Lung (tissue), 12 donors: ENCODE measurements around the gene SLC27A1. TPM values are rescaled to one million over a fixed set of nuclear protein-coding genes. Genes with fewer than 3 reads are reported as not detected.

Source experiments
- ATAC-seq: fragments of 200-7000 bp; cut with Tn5 transposase; one replicate; pipeline ENCODE4 v1.9.1; 2020; ENCODE audit warnings: moderate number of reproducible peaks; ENCODE audit not compliant: insufficient read depth, low FRiP score
- DNase-seq, 3 donors: peaks; one replicate each; pipeline ENCODE4 v3.0.0-alpha.2; 2013 to 2017
- H3K27ac ChIP-seq, 2 donors: one replicate each; pipeline ENCODE4 v1.5.1; 2013; ENCODE audit warnings: mild to moderate bottlenecking in 2 of 2, moderate library complexity in 2 of 2, control low read depth in 1 of 2, inconsistent platforms in 1 of 2, low read depth in 1 of 2, low read length in 1 of 2
- H3K27me3 ChIP-seq, 3 donors: one replicate each; pipeline ENCODE4 v1.5.1; 2013; ENCODE audit warnings: low read length in 2 of 3; ENCODE audit not compliant: control insufficient read depth in 3 of 3, insufficient read depth in 3 of 3
- H3K36me3 ChIP-seq, 4 donors: one replicate each; pipeline ENCODE4 v1.5.1; 2013; ENCODE audit warnings: low read length in 4 of 4, mild to moderate bottlenecking in 1 of 4, moderate library complexity in 1 of 4; ENCODE audit not compliant: control insufficient read depth in 4 of 4, insufficient read depth in 4 of 4
- H3K4me1 ChIP-seq, 5 donors: one replicate each; pipeline ENCODE4 v1.5.1; 2013; ENCODE audit warnings: low read length in 5 of 5, mild to moderate bottlenecking in 2 of 5, moderate library complexity in 1 of 5; ENCODE audit not compliant: control insufficient read depth in 5 of 5, insufficient read depth in 5 of 5
- H3K4me3 ChIP-seq: one replicate; pipeline ENCODE4 v1.5.1; 2013; ENCODE audit warnings: mild to moderate bottlenecking, control low read depth, moderate library complexity
- H3K9ac ChIP-seq, 2 donors: one replicate each; pipeline ENCODE4 v1.5.1; 2013; ENCODE audit warnings: low read length in 2 of 2, control low read depth in 1 of 2; ENCODE audit not compliant: insufficient read depth in 1 of 2
- H3K9me3 ChIP-seq, 4 donors: one replicate each; pipeline ENCODE4 v1.5.1; 2013; ENCODE audit warnings: low read length in 3 of 4, mild to moderate bottlenecking in 1 of 4, moderate library complexity in 1 of 4; ENCODE audit not compliant: control insufficient read depth in 4 of 4, insufficient read depth in 3 of 4
- CTCF ChIP-seq: IDR thresholded peaks from 2 replicates; pipeline ENCODE4 v1.5.1; 2012; ENCODE audit warnings: mild to moderate bottlenecking; ENCODE audit errors: control extremely low read depth, extremely low read depth
- WGBS, 2 donors: extraction: QIAGEN DNeasy Blood & Tissue Kit; methylation state at CpG; one replicate each; pipeline ENCODE4 v1.1.7; 2013; 5-methylcytosine and 5-hydroxymethylcytosine counted together
- polyA plus RNA-seq, 2 donors: library from polyadenylated mRNA; stranded (reverse); fragments of 200-250 nt; gene quantifications; one replicate each; pipeline ENCODE4 v1.2.1, GENCODE V29; 2013
- total RNA-seq, 2 donors: library from RNA; depleted of rRNA in 1 of 2; stranded (reverse); fragments of >200 nt in 1 of 2; gene quantifications; one replicate each; pipeline ENCODE4 v1.2.1, GENCODE V29; 2014 to 2021
- donor health status: control.
- donor health status: control.
- donor health status: Bipolar disorder and iron deficiency.
- donor health status: healthy.
- donor health status: DM: yes; HTN: yes; CAD: no.

The SLC27A1 gene
- total and polyA plus RNA-seq, 4 donors: 12.2 to 26.9 (median 20.6) TPM

- peaks cover 0 to 6% (median 0%) of the 10 kb centered on the region in 5 donors for H3K4me1 ChIP-seq
- DNase-seq (no peak), ATAC-seq (no peak)
- no peaks in the 10 kb centered on the region for H3K36me3 ChIP-seq
- no peak overlapping the region for H3K27ac ChIP-seq
- no peaks in the 10 kb centered on the region for H3K27me3 ChIP-seq
- no peak overlapping the region for H3K9ac ChIP-seq
- TF ChIP-seq CTCF: no peak
- H3K4me3 ChIP-seq: no peak overlapping the region
- H3K9me3 ChIP-seq: no peaks in the 10 kb centered on the region
- 73 to 75% methylated on average over 4 of the region's 4 CpGs for WGBS, 2 donors
Measured at GRCh38 chr19:17543986-17544385, 73.7 kb downstream of the SLC27A1 start.

DNA sequence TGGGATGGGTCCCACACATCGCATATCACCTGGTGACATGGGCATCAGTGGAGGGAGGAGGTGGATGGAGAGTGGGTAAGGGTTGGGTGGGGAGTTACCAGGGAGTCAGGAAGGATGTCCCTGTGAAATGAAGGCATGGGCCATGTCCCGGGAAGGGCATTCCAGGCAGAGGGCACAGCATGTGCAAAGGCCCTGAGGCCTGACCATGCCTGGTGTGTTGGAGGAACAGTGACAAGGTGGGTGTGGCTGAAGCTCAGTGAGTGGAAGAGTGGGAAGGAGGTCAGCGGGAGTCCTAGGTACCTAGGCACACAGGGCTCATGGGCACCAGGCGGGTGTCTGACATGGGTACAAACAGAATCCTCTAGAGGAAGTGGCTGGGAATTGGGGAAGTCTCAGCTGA is 74.1 kb downstream of the SLC27A1 start:
- no peak for TF ChIP-seq CTCF
- no peaks in the 10 kb centered on the region for H3K36me3 ChIP-seq
- H3K9ac ChIP-seq: no peak overlapping the region
- H3K4me3 ChIP-seq: no peak overlapping the region
- no peak for ATAC-seq
- no peak overlapping the region for H3K27ac ChIP-seq
- no peaks in the 10 kb centered on the region for H3K9me3 ChIP-seq
- no peaks in the 10 kb centered on the region for H3K27me3 ChIP-seq
- peaks cover 0 to 1% (median 0%) of the 10 kb centered on the region in 5 donors for H3K4me1 ChIP-seq
- 82 to 90% methylated on average over 4 of the region's 4 CpGs for WGBS, 2 donors
- no peak for DNase-seq

DNA sequence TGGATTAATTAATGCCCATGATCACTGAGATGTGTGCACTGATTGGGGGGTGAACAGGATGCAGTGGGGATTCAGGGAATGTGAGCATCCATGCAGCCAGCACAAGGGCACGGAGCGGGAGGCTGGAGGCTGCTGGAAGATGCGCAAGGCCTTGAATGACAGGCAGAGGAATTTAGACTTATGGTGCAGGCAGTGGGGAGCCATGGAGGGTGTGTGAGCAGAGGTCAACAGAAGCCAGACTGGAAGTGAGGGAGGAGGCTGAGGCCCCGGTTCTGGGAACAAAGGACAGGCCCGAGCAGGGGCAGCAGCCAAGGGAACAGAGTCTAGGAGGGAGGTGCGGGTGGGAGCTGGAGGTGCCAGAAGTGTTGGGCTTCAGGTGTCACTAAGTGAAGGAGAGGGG is 77.8 kb downstream of the SLC27A1 start:
- H3K9me3 ChIP-seq: no peaks in the 10 kb centered on the region
- 84 to 88% methylated on average over 6 of the region's 6 CpGs for WGBS, 2 donors
- no peak overlapping the region for H3K4me3 ChIP-seq
- ATAC-seq: no peak
- H3K27ac ChIP-seq: no peak overlapping the region
- no peak for TF ChIP-seq CTCF
- H3K9ac ChIP-seq: no peak overlapping the region
- H3K4me1 ChIP-seq: peaks cover 0 to under 1% (median 0%) of the 10 kb centered on the region in 5 donors
- no peaks in the 10 kb centered on the region for H3K36me3 ChIP-seq
- no peaks in the 10 kb centered on the region for H3K27me3 ChIP-seq
- no peak for DNase-seq

DNA sequence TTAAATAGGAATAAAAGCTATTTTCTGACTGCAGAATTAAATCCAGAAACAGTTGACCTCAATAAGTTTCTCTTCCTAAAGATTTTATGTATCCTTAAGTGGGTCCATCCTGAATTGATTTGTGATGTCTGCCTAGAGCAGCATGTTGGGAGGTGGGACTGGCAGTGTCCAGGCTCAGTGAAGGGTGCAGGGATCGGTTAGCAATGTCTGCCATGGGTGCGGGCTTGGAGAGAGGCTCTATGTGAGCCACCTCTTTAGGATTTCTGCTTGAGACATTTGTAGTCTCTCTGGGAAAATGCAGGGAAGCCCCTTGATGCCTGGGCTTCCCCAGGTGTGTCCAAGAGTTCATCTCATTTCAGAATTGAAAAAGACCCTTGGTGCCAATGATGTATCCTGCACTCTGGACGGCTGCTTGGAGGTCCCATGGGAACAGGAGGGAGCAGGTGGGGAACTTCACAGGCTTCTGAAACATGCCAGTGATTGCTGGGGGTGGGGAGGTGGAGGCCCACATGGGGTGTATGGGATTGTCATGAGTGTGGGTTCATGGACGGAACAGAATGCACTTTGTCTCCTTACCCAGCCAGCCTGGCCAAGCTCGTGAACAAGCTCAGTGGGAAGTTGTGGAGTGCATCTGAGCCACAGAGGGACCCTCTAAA is 78.9 kb downstream of the SLC27A1 start:
- H3K36me3 ChIP-seq: no peaks in the 10 kb centered on the region
- no peak overlapping the region for H3K27ac ChIP-seq
- H3K27me3 ChIP-seq: no peaks in the 10 kb centered on the region
- H3K9me3 ChIP-seq: no peaks in the 10 kb centered on the region
- ATAC-seq (no peak), DNase-seq (no peak)
- peaks cover 0 to 5% (median 3%) of the 10 kb centered on the region in 5 donors for H3K4me1 ChIP-seq
- 86 to 93% methylated on average over 5 of the region's 5 CpGs for WGBS, 2 donors
- no peak overlapping the region for H3K9ac ChIP-seq
- H3K4me3 ChIP-seq: no peak overlapping the region
- no peak for TF ChIP-seq CTCF
